Lung (tissue), 12 donors: ENCODE results near the gene PCSK5. TPM values are rescaled to one million over a fixed set of nuclear protein-coding genes. Genes with fewer than 3 reads are reported as not detected.

ENCODE experiments used
- ATAC-seq: fragments of 200-7000 bp; cut with Tn5 transposase; one replicate; pipeline ENCODE4 v1.9.1; 2020; ENCODE audit warnings: moderate number of reproducible peaks; ENCODE audit not compliant: insufficient read depth, low FRiP score
- DNase-seq, 3 donors: peaks; one replicate each; pipeline ENCODE4 v3.0.0-alpha.2; 2013 to 2017
- H3K27ac ChIP-seq, 2 donors: one replicate each; pipeline ENCODE4 v1.5.1; 2013; ENCODE audit warnings: mild to moderate bottlenecking in 2 of 2, moderate library complexity in 2 of 2, control low read depth in 1 of 2, inconsistent platforms in 1 of 2, low read depth in 1 of 2, low read length in 1 of 2
- H3K27me3 ChIP-seq, 3 donors: one replicate each; pipeline ENCODE4 v1.5.1; 2013; ENCODE audit warnings: low read length in 2 of 3; ENCODE audit not compliant: control insufficient read depth in 3 of 3, insufficient read depth in 3 of 3
- H3K36me3 ChIP-seq, 4 donors: one replicate each; pipeline ENCODE4 v1.5.1; 2013; ENCODE audit warnings: low read length in 4 of 4, mild to moderate bottlenecking in 1 of 4, moderate library complexity in 1 of 4; ENCODE audit not compliant: control insufficient read depth in 4 of 4, insufficient read depth in 4 of 4
- H3K4me1 ChIP-seq, 5 donors: one replicate each; pipeline ENCODE4 v1.5.1; 2013; ENCODE audit warnings: low read length in 5 of 5, mild to moderate bottlenecking in 2 of 5, moderate library complexity in 1 of 5; ENCODE audit not compliant: control insufficient read depth in 5 of 5, insufficient read depth in 5 of 5
- H3K4me3 ChIP-seq: one replicate; pipeline ENCODE4 v1.5.1; 2013; ENCODE audit warnings: mild to moderate bottlenecking, control low read depth, moderate library complexity
- H3K9ac ChIP-seq, 2 donors: one replicate each; pipeline ENCODE4 v1.5.1; 2013; ENCODE audit warnings: low read length in 2 of 2, control low read depth in 1 of 2; ENCODE audit not compliant: insufficient read depth in 1 of 2
- H3K9me3 ChIP-seq, 4 donors: one replicate each; pipeline ENCODE4 v1.5.1; 2013; ENCODE audit warnings: low read length in 3 of 4, mild to moderate bottlenecking in 1 of 4, moderate library complexity in 1 of 4; ENCODE audit not compliant: control insufficient read depth in 4 of 4, insufficient read depth in 3 of 4
- CTCF ChIP-seq: IDR thresholded peaks from 2 replicates; pipeline ENCODE4 v1.5.1; 2012; ENCODE audit warnings: mild to moderate bottlenecking; ENCODE audit errors: control extremely low read depth, extremely low read depth
- whole genome bisulfite sequencing, 2 donors: extraction: QIAGEN DNeasy Blood & Tissue Kit; methylation state at CpG; one replicate each; pipeline ENCODE4 v1.1.7; 2013; 5-methylcytosine and 5-hydroxymethylcytosine counted together
- polyA plus RNA-seq, 2 donors: library from polyadenylated mRNA; stranded (reverse); fragments of 200-250 nt; gene quantifications; one replicate each; pipeline ENCODE4 v1.2.1, GENCODE V29; 2013
- total RNA-seq, 2 donors: library from RNA; depleted of rRNA in 1 of 2; stranded (reverse); fragments of >200 nt in 1 of 2; gene quantifications; one replicate each; pipeline ENCODE4 v1.2.1, GENCODE V29; 2014 to 2021
- donor health status: control.
- donor health status: control.
- donor health status: Bipolar disorder and iron deficiency.
- donor health status: healthy.
- donor health status: DM: yes; HTN: yes; CAD: no.

PCSK5 gene
- total and polyA plus RNA-seq, 4 donors = 1.9 to 28.2 (median 13.6) TPM

DNA sequence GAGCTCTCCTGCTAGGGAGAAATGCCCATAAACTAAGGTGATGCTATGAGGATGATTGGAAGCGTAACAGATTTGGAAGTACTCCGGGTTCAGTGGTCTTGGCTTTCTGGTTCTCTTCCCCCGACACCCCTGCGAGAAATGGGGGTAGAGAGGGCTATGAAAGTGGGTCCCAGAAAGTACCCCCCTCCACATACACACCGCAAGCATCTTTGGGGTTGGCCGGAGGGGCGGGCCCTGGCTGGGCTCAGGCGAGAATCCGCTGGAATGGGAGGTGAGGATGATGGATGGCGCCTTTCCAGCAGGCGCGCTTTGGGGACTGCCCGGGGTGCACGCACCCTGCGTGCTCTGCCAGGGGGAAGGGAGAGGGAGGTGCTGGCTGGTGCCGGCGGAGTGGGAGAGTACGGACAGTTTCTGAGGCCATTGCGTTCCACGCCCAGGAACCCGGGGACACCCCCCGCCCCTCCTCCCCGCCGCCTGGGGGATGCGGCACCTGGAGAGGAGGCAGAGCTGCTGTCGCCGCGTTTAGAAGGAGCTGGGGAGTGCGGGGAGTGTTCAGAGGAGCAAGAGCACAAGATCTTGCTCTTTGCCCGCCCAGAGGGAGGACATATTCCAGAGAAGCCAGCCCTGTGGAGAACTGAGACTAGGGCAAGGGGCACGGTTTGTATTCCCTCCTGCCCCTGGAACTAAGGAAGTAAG lies 1.9 kb downstream of the PCSK5 start:
- WGBS, 2 donors = 1% methylated on average over 29 to 31 of the region's 31 CpGs
- peaks cover 0 to 6% (median 0%) of the 10 kb centered on the region in 3 donors for H3K27me3 ChIP-seq
- H3K36me3 ChIP-seq = no peaks in the 10 kb centered on the region
- peaks cover 0 to 22% (median 6%) of the 10 kb centered on the region in 5 donors for H3K4me1 ChIP-seq
- DNase-seq (peak; percentile 37 to 52 (median 43)), ATAC-seq (no peak)
- H3K9me3 ChIP-seq = no peaks in the 10 kb centered on the region
- peak overlapping the region; percentile 78 for H3K4me3 ChIP-seq
- TF ChIP-seq CTCF = no peak
- H3K27ac ChIP-seq = no peak overlapping the region
- H3K9ac ChIP-seq = peak overlapping the region in 1 of 2 donors; percentile 1

DNA sequence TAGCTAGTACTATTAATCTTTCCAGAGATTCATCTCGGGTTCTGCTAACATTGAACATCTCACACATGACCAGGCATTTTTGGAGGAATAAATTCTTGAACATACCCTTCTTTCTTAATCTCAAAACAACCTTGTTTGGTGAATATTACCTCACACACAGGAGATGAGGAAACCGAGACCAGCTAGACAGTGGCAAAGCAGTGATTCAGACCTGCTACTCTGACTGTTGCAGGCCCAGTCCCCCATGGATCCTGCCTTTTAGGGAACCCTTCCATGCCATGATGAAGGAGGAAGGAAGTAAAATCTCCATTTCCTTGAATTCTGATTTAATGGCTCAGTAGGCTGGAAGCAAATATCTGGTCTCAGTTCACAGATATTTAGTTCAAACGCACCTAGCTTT lies 2.6 kb downstream of the PCSK5 start:
- H3K4me3 ChIP-seq = no peak overlapping the region
- H3K27me3 ChIP-seq = peaks cover 0 to 6% (median 0%) of the 10 kb centered on the region in 3 donors
- no peaks in the 10 kb centered on the region for H3K36me3 ChIP-seq
- H3K9ac ChIP-seq = no peak overlapping the region
- ATAC-seq = no peak
- H3K9me3 ChIP-seq = no peaks in the 10 kb centered on the region
- no peak for DNase-seq
- H3K27ac ChIP-seq = no peak overlapping the region
- 54 to 70% methylated on average over 3 of the region's 3 CpGs for WGBS, 2 donors
- peaks cover 0 to 22% (median 6%) of the 10 kb centered on the region in 5 donors for H3K4me1 ChIP-seq
- TF ChIP-seq CTCF = no peak

- no peaks in the 10 kb centered on the region for H3K9me3 ChIP-seq
- H3K4me3 ChIP-seq = no peak overlapping the region
- no peak overlapping the region for H3K27ac ChIP-seq
- no peak overlapping the region for H3K9ac ChIP-seq
- 90 to 96% methylated on average over 3 of the region's 3 CpGs for WGBS, 2 donors
- no peak for TF ChIP-seq CTCF
- H3K36me3 ChIP-seq = no peaks in the 10 kb centered on the region
- H3K4me1 ChIP-seq = peaks cover 0 to 20% (median 6%) of the 10 kb centered on the region in 5 donors
- ATAC-seq (no peak), DNase-seq (no peak)
- H3K27me3 ChIP-seq = peaks cover 0 to 6% (median 0%) of the 10 kb centered on the region in 3 donors
These were observed 4.1 kb downstream of the PCSK5 start for GRCh38 chr9:75894566-75894965.
